Neural cell (in vitro differentiated cells): Measurements from ENCODE around the gene PXK. TPM values are rescaled to one million over a fixed set of nuclear protein-coding genes. Genes with fewer than 3 reads are reported as not detected.

Source experiments
- H2AFZ ChIP-seq: fragments of 200-600, 300-800 bp; sonication (generic), shearing (Covaris generic); 2 replicates; pipeline ENCODE4 v1.6.0; 2014; ENCODE audit warnings: low read depth, mild to moderate bottlenecking, antibody characterized with exemption, low read length, moderate library complexity
- H3F3A ChIP-seq: fragments of 200-600 bp; shearing (Covaris generic); 2 replicates; pipeline ENCODE4 v1.6.1; 2016; ENCODE audit warnings: mild to moderate bottlenecking, moderate library complexity, mixed read lengths, antibody characterized with exemption, low read length; ENCODE audit not compliant: insufficient read depth, poor library complexity, severe bottlenecking
- H3K27ac ChIP-seq: fragments of 200-600, 300-800 bp; sonication (generic), shearing (Covaris generic); 2 replicates; pipeline ENCODE4 v1.5.1; 2014; ENCODE audit warnings: mild to moderate bottlenecking, low read length, moderate library complexity
- H3K27me3 ChIP-seq: fragments of 300-800, 200-600 bp; sonication (generic), shearing (Covaris generic); 2 replicates; pipeline ENCODE4 v1.6.0; 2014; ENCODE audit warnings: mild to moderate bottlenecking, low read depth, low read length, moderate library complexity; ENCODE audit not compliant: insufficient read depth
- H3K36me3 ChIP-seq: fragments of 300-800, 200-600 bp; sonication (generic), shearing (Covaris generic); 2 replicates; pipeline ENCODE4 v1.5.1; 2014; ENCODE audit warnings: mild to moderate bottlenecking, antibody characterized with exemption, low read length, moderate library complexity; ENCODE audit not compliant: insufficient read depth
- H3K4me2 ChIP-seq: fragments of 300-800, 200-600 bp; sonication (generic), shearing (Covaris generic); 2 replicates; pipeline ENCODE4 v1.6.0; 2014; ENCODE audit warnings: mild to moderate bottlenecking, low read length
- H3K4me3 ChIP-seq: fragments of 300-800, 200-600 bp; sonication (generic), shearing (Covaris generic); 2 replicates; pipeline ENCODE4 v1.5.1; 2014; ENCODE audit warnings: mild to moderate bottlenecking, low read length, moderate library complexity
- H3K79me2 ChIP-seq: fragments of 200-600 bp; shearing (Covaris generic); replicated peaks from 2 replicates; pipeline ENCODE4 v1.6.0; 2014; ENCODE audit warnings: mild to moderate bottlenecking, low read length, moderate library complexity; ENCODE audit not compliant: insufficient read depth
- H3K9ac ChIP-seq: fragments of 300-800, 200-600 bp; sonication (generic), shearing (Covaris generic); 2 replicates; pipeline ENCODE4 v1.6.1; 2016; ENCODE audit warnings: mild to moderate bottlenecking, low read length, mixed read lengths
- H3K9me2 ChIP-seq: fragments of 200-600 bp; shearing (Covaris generic); 2 replicates; pipeline ENCODE4 v1.6.1; 2016; ENCODE audit warnings: mild to moderate bottlenecking, low read length, mixed read lengths; ENCODE audit not compliant: insufficient read depth
- H3K9me3 ChIP-seq: fragments of 200-600, 300-800 bp; sonication (generic), shearing (Covaris generic); 2 replicates; pipeline ENCODE4 v1.6.1; 2016; ENCODE audit warnings: mild to moderate bottlenecking, mixed run types, low read length, moderate library complexity, mixed read lengths
- H4K20me1 ChIP-seq: fragments of 200-600 bp; shearing (Covaris generic); 2 replicates; pipeline ENCODE4 v1.6.1; 2016; ENCODE audit warnings: mild to moderate bottlenecking, mixed run types; ENCODE audit not compliant: insufficient read depth
- EP300 ChIP-seq: fragments of 450-650 bp; conservative IDR thresholded peaks from 2 replicates; pipeline ENCODE4 v1.6.1; 2014; ENCODE audit warnings: antibody characterized with exemption, mild to moderate bottlenecking, moderate library complexity; ENCODE audit not compliant: poor library complexity, severe bottlenecking
- EZH2 ChIP-seq: fragments of 200-600, 300-800 bp; shearing (Covaris generic), sonication (generic); IDR thresholded peaks from 2 replicates; pipeline ENCODE4 v1.6.1; 2014; ENCODE audit warnings: antibody characterized with exemption, low read length, borderline replicate concordance, mild to moderate bottlenecking; ENCODE audit not compliant: insufficient read depth, poor library complexity, severe bottlenecking
- MXI1 ChIP-seq: fragments of 450-650 bp; conservative IDR thresholded peaks from 2 replicates; pipeline ENCODE4 v1.6.1; 2014; ENCODE audit warnings: antibody characterized with exemption, mild to moderate bottlenecking; ENCODE audit not compliant: poor library complexity, severe bottlenecking
- POLR2AphosphoS5 ChIP-seq: IDR thresholded peaks from 2 replicates; pipeline ENCODE4 v1.6.1; 2012
- RAD21 ChIP-seq: fragments of 450-650 bp; conservative IDR thresholded peaks from 2 replicates; pipeline ENCODE4 v1.6.1; 2014; ENCODE audit warnings: antibody characterized with exemption, mild to moderate bottlenecking, moderate library complexity
- REST ChIP-seq: IDR thresholded peaks from 2 replicates; pipeline ENCODE4 v1.6.1; 2012; ENCODE audit warnings: borderline replicate concordance
- SMC3 ChIP-seq: fragments of 450-650 bp; conservative IDR thresholded peaks from 2 replicates; pipeline ENCODE4 v1.6.1; 2014; ENCODE audit warnings: antibody characterized with exemption, mild to moderate bottlenecking, moderate library complexity; ENCODE audit not compliant: poor library complexity
- TAF1 ChIP-seq: IDR thresholded peaks from 2 replicates; pipeline ENCODE4 v1.6.1; 2012; ENCODE audit warnings: low read depth
- polyA plus RNA-seq: library from polyadenylated mRNA; depleted of rRNA; stranded (reverse); fragments of >200 nt; gene quantifications from 2 replicates; pipeline ENCODE4 v1.2.3, GENCODE V29; 2014
- TF ChIP-seq, protein P1 (sequence below): fragments of 450-650 bp; IDR thresholded peaks from 2 replicates; pipeline ENCODE4 v1.5.1; 2014; ENCODE audit warnings: antibody characterized with exemption, mild to moderate bottlenecking, moderate library complexity; ENCODE audit not compliant: poor library complexity, severe bottlenecking

The PXK gene
- polyA plus RNA-seq, 1 donor from 2014 or later = 37.7 TPM

DNA sequence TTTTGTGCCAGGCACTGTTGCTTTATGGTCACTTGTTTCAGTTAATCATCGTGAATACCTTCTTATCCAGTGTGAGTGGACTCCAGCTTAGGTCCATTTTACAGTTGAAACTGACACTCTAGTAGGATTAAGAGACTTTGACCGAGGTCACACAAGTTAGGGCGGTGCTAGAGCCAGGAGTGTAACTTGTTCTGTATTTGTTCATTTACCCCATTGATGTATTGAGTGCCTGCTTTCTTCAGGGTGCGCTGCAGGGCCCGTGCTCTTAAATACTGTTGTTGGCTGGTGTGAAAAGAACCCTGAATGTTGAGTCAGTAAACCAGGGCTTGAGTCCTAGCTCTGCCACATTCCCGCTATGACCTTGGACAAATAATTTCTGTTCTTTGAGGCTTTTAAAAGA is 85.5 kb downstream of the PXK start:
- Histone ChIP-seq H3K4me3 (no peak overlapping the region), H3K4me2 (no peak overlapping the region), H3K27ac (no peak overlapping the region), H3K36me3 (no peaks in the 10 kb centered on the region), H4K20me1 (no peaks in the 10 kb centered on the region), H3K79me2 (no peaks in the 10 kb centered on the region), H3K27me3 (no peaks in the 10 kb centered on the region), H3F3A (no peaks in the 10 kb centered on the region), H3K9ac (no peak overlapping the region), H3K9me3 (no peaks in the 10 kb centered on the region), H2AFZ (no peak overlapping the region), H3K9me2 (no peaks in the 10 kb centered on the region)
- TF ChIP-seq REST (no peak), EP300 (no peak), TAF1 (no peak), MXI1 (no peak), RAD21 (no peak), SMC3 (no peak), POLR2AphosphoS5 (no peak)
- TF ChIP-seq, protein P1, sequence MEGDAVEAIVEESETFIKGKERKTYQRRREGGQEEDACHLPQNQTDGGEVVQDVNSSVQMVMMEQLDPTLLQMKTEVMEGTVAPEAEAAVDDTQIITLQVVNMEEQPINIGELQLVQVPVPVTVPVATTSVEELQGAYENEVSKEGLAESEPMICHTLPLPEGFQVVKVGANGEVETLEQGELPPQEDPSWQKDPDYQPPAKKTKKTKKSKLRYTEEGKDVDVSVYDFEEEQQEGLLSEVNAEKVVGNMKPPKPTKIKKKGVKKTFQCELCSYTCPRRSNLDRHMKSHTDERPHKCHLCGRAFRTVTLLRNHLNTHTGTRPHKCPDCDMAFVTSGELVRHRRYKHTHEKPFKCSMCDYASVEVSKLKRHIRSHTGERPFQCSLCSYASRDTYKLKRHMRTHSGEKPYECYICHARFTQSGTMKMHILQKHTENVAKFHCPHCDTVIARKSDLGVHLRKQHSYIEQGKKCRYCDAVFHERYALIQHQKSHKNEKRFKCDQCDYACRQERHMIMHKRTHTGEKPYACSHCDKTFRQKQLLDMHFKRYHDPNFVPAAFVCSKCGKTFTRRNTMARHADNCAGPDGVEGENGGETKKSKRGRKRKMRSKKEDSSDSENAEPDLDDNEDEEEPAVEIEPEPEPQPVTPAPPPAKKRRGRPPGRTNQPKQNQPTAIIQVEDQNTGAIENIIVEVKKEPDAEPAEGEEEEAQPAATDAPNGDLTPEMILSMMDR = no peak

DNA sequence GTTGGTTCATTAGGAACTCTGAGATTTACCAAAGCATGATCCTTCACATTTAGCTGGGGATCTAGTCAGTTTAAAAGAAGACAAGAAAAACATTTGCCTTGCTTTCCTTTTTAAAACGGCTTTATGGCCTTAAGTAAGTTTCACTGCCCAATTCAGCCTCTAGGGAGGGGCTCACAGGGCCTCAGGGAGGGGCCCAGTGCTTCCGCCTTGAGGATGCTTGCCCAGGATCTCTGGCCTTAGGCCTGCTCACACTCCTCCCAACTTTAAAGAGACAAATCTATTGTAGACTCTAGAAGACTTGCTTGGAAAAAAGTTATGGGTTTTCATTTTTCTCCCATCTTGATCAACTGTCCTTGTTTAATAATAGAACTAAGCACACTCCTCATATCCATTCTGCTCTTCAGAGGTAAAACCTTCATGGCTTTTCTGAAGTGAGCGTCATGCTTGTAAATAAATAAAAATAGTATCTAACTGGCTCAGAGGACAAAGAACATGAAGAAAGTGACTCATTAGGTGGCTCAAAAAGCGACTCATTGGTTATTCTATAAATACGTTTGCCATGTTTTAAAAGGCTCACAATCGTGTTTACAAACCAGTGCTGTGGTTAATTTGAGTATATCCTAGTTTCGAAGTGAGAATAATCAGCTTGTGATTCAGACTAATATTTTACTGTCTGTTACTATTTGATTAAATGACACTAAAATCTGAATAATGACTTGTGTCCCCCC is 87.3 kb downstream of the PXK start:
- Histone ChIP-seq H3K9ac (no peak overlapping the region), H3K27me3 (no peaks in the 10 kb centered on the region), H3K9me2 (no peaks in the 10 kb centered on the region), H3K9me3 (no peaks in the 10 kb centered on the region), H3K27ac (no peak overlapping the region), H2AFZ (no peak overlapping the region), H3F3A (no peaks in the 10 kb centered on the region), H3K4me3 (no peak overlapping the region), H4K20me1 (no peaks in the 10 kb centered on the region), H3K4me2 (no peak overlapping the region), H3K79me2 (no peaks in the 10 kb centered on the region), H3K36me3 (no peaks in the 10 kb centered on the region)
- no peak for TF ChIP-seq REST
- no peak for TF ChIP-seq TAF1
- TF ChIP-seq EP300 = no peak
- no peak for TF ChIP-seq SMC3
- TF ChIP-seq RAD21 = no peak
- TF ChIP-seq EZH2 = no peak
- no peak for TF ChIP-seq POLR2AphosphoS5
- no peak for TF ChIP-seq MXI1
- TF ChIP-seq, protein P1 = no peak
